AG09309 (cell line): Measurements from ENCODE around the gene MLIP.

Experiments used
- DNase-seq: peaks from one replicate; pipeline ENCODE4 v3.0.0-alpha.2; 2010; ENCODE audit warnings: low read depth
- H3K4me3 ChIP-seq: 2 replicates; pipeline ENCODE4 v1.5.1; 2011; ENCODE audit warnings: mild to moderate bottlenecking, low read depth, low read length, moderate library complexity; ENCODE audit not compliant: control insufficient read depth
- TF ChIP-seq, protein P1 (sequence below): IDR thresholded peaks from 2 replicates; pipeline ENCODE4 v1.5.1; 2011; ENCODE audit warnings: mild to moderate bottlenecking, low read depth, low read length, inconsistent platforms; ENCODE audit not compliant: insufficient read depth, control insufficient read depth; ENCODE audit errors: missing control alignments

Gene MLIP

DNA sequence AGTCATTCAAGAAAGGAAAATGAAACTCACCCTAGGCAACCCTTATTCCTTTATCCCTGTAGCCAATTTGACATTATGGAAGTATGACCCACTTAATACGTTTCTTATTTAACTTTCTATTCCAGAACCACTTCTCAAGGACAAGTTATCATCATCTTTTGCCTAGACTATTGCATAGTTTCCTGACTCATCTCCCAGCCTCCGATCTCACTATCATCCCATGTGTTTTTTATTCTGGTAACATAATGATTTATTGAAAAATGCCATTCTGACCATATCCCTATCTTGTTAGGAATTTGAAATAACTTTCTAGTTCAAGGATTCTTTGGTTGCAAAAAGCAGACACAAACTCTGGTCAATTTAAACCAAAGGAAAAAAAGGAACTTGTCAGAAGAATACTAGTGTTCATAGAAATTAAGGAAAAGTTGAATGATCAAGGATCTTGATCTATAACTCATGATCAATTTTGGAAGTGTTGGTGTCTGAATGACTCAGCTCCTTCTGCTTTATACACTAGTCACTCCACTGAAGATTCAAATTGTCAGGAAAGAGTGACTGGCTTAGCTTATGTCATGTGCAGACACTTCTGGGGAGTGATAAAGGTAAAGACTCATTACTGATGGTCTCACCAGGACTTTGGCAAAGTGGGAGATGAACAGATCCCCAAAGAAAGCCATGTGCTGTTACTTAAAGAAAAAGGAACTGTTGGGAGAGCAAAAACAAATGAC, 188.5 kb downstream of the MLIP start:
- TF ChIP-seq, protein P1, sequence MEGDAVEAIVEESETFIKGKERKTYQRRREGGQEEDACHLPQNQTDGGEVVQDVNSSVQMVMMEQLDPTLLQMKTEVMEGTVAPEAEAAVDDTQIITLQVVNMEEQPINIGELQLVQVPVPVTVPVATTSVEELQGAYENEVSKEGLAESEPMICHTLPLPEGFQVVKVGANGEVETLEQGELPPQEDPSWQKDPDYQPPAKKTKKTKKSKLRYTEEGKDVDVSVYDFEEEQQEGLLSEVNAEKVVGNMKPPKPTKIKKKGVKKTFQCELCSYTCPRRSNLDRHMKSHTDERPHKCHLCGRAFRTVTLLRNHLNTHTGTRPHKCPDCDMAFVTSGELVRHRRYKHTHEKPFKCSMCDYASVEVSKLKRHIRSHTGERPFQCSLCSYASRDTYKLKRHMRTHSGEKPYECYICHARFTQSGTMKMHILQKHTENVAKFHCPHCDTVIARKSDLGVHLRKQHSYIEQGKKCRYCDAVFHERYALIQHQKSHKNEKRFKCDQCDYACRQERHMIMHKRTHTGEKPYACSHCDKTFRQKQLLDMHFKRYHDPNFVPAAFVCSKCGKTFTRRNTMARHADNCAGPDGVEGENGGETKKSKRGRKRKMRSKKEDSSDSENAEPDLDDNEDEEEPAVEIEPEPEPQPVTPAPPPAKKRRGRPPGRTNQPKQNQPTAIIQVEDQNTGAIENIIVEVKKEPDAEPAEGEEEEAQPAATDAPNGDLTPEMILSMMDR: no peak
- peak; percentile 67 for DNase-seq
- H3K4me3 ChIP-seq: no peak overlapping the region

DNA sequence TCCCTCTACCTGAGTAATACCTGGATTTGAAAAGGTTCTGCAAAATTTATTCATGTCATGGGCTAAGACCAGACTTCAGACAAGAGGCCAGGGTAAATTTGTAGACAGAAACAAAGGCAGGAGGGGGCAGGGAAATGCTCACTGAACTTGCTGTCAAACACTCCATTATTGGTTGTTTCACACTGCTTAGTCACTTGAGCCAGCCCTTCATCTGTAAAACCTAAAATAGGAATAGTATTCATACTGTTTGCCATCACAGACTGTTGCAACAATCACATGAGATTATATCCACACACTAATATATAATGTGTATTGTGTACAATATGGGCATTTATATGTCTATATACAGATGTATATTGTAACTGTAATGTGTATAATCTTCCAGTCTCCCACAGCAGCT, 190.5 kb downstream of the MLIP start:
- no peak for DNase-seq
- H3K4me3 ChIP-seq: no peak overlapping the region
- TF ChIP-seq, protein P1: no peak

DNA sequence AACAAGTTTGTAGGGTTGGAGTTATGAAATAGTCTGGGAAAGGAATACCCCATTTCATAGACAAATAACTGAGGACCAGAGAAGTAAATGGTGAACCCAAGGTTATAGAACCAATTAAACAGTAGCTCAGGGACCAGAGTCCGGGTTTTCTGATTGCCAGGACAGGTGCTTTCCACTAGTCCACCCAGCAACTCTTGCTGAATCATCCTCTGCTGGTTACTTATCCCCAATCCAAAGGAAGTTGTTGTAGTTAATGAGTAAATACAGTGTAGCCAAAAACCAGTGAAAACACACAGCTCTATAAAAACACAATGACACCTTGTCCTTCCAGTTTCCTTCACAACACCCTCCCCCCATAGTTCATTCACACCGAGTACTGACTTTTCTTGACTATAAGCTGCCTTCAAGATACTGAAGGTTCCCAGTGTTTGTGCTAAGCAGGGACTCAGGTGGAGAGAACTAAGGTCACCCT, 196.2 kb downstream of the MLIP start:
- no peak overlapping the region for H3K4me3 ChIP-seq
- TF ChIP-seq, protein P1: no peak
- DNase-seq: no peak

GRCh38 chr6:54308289-54308985, 197.2 kb downstream of the MLIP start, which contains the start of gene TINAG:
Gene TINAG (plus strand): TSS chr6:54308441. CDS start chr6:54308551, 110 bp downstream.
- no peak for DNase-seq
- TF ChIP-seq, protein P1: no peak
- H3K4me3 ChIP-seq: no peak within 1 kb of the TSS

DNA sequence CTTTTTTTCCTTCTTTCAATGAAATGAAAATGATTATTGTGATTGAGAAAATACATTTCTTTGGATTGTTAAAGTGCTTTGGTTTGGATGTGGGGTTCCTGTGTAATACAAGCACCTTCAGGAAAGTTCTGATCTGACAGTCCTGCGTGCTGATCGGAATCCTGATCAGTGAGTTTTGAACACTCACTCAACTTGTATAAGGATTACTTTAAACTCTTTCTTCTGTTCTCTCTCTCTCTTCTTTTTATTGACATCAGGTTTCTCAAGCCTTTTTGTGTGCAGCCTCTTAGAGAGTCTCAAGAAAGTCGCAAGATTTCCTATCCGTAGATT, 197.7 kb downstream of the MLIP start:
- TF ChIP-seq, protein P1: no peak
- DNase-seq: no peak
- no peak overlapping the region for H3K4me3 ChIP-seq

GRCh38 chr6:54310377-54311152, 199.3 kb downstream of the MLIP start:
- TF ChIP-seq, protein P1: no peak
- no peak for DNase-seq
- no peak overlapping the region for H3K4me3 ChIP-seq
